ENCODE measurements around the gene ADCY4. TPM values are rescaled to one million over a fixed set of nuclear protein-coding genes. Genes with fewer than 3 reads are reported as not detected.

ADCY4 gene
- polyA plus RNA-seq, 3 donors, result 0.69 to 11.9 (median 0.70) TPM

- intact Hi-C loops (cut with micrococcal nuclease), result no loop called here
- H3K27ac ChIP-seq (ENCODE audit: low read depth in 1 of 2, low read length in 2 of 2), result no peak overlapping the region
- Mint-ChIP-seq H3K27ac (no peak overlapping the region), H3K36me3 (no peaks in the 10 kb centered on the region), H3K9me3 (peaks cover 0 to 1% (median 0%) of the 10 kb centered on the region in 7 donors), H3K4me1 (peaks cover 14% of the 10 kb centered on the region), H3K4me3 (no peak overlapping the region), H3K27me3 (ENCODE audit: low read depth in 3 of 3) (peaks cover 4 to 24% (median 22%) of the 10 kb centered on the region in 3 donors)
- no peak overlapping the region for H3K4me3 ChIP-seq (replicated peaks in 1 of 3; ENCODE audit: low read depth in 2 of 3, low read length in 3 of 3)
- no peak for DNase-seq
- no peak overlapping the region for H2AFZ ChIP-seq (ENCODE audit: insufficient read depth, low read depth, low read length, poor library complexity, severe bottlenecking)
- no peaks in the 10 kb centered on the region for H3K9me3 ChIP-seq (replicated peaks in 1 of 2; ENCODE audit: control insufficient read depth in 1 of 2, insufficient read depth in 1 of 2, low read length in 2 of 2)
- 67% methylated on average over 1 of the region's 5 CpGs for WGBS (ENCODE audit: insufficient coverage)
- H3K9ac ChIP-seq (ENCODE audit: insufficient read depth, low read length, poor library complexity, severe bottlenecking), result no peak overlapping the region
- peaks cover 3 to 9% of the 10 kb centered on the region in 2 donors for H3K27me3 ChIP-seq (ENCODE audit: control insufficient read depth in 2 of 2, insufficient read depth in 2 of 2, low read length in 2 of 2)
- no peaks in the 10 kb centered on the region for H4K20me1 ChIP-seq (ENCODE audit: insufficient read depth, low read length)
- peaks cover 6 to 7% of the 10 kb centered on the region in 2 donors for H3K4me1 ChIP-seq (ENCODE audit: control insufficient read depth in 1 of 2, insufficient read depth in 2 of 2, low read length in 2 of 2)
- H3K4me2 ChIP-seq (replicated peaks; ENCODE audit: extremely low read depth, low read length, poor library complexity, severe bottlenecking), result no peak overlapping the region
- H3K36me3 ChIP-seq (replicated peaks in 1 of 2; ENCODE audit: control insufficient read depth in 1 of 2, insufficient read depth in 2 of 2, low read length in 2 of 2), result no peaks in the 10 kb centered on the region
- no peaks in the 10 kb centered on the region for H3K79me2 ChIP-seq (ENCODE audit: insufficient read depth, low read length)
- no peak for TF ChIP-seq CTCF (IDR thresholded peaks at IDR 0.05)
Observed at GRCh38 chr14:24349742-24350141, 14.9 kb upstream of the ADCY4 start.

- intact Hi-C loops (cut with micrococcal nuclease), result no loop called here
- H3K79me2 ChIP-seq (ENCODE audit: insufficient read depth, low read length), result no peaks in the 10 kb centered on the region
- no peak overlapping the region for H3K4me2 ChIP-seq (replicated peaks; ENCODE audit: extremely low read depth, low read length, poor library complexity, severe bottlenecking)
- H3K9ac ChIP-seq (ENCODE audit: insufficient read depth, low read length, poor library complexity, severe bottlenecking), result no peak overlapping the region
- 100% methylated on average over 2 of the region's 2 CpGs for WGBS (ENCODE audit: insufficient coverage)
- H3K27me3 ChIP-seq (ENCODE audit: control insufficient read depth in 2 of 2, insufficient read depth in 2 of 2, low read length in 2 of 2), result peaks cover 3 to 9% of the 10 kb centered on the region in 2 donors
- Mint-ChIP-seq H3K4me3 (no peak overlapping the region), H3K36me3 (no peaks in the 10 kb centered on the region), H3K27me3 (ENCODE audit: low read depth in 3 of 3) (peaks cover 5 to 24% (median 22%) of the 10 kb centered on the region in 3 donors), H3K9me3 (peaks cover 0 to 1% (median 0%) of the 10 kb centered on the region in 7 donors), H3K27ac (no peak overlapping the region), H3K4me1 (peaks cover 9% of the 10 kb centered on the region)
- H3K4me3 ChIP-seq (replicated peaks in 1 of 3; ENCODE audit: low read depth in 2 of 3, low read length in 3 of 3), result no peak overlapping the region
- H3K36me3 ChIP-seq (replicated peaks in 1 of 2; ENCODE audit: control insufficient read depth in 1 of 2, insufficient read depth in 2 of 2, low read length in 2 of 2), result no peaks in the 10 kb centered on the region
- no peaks in the 10 kb centered on the region for H4K20me1 ChIP-seq (ENCODE audit: insufficient read depth, low read length)
- no peak overlapping the region for H3K27ac ChIP-seq (ENCODE audit: low read depth in 1 of 2, low read length in 2 of 2)
- H3K4me1 ChIP-seq (ENCODE audit: control insufficient read depth in 1 of 2, insufficient read depth in 2 of 2, low read length in 2 of 2), result no peaks in the 10 kb centered on the region
- H2AFZ ChIP-seq (ENCODE audit: insufficient read depth, low read depth, low read length, poor library complexity, severe bottlenecking), result no peak overlapping the region
- no peak for DNase-seq
- no peak for TF ChIP-seq CTCF (IDR thresholded peaks at IDR 0.05)
- no peaks in the 10 kb centered on the region for H3K9me3 ChIP-seq (replicated peaks in 1 of 2; ENCODE audit: control insufficient read depth in 1 of 2, insufficient read depth in 1 of 2, low read length in 2 of 2)
Observed at GRCh38 chr14:24348186-24348585, 13.3 kb upstream of the ADCY4 start.

All from CD14-positive monocyte (primary cell).